OCI-LY7 (cell line): Measurements from ENCODE around the gene CELF4. TPM values are rescaled to one million over a fixed set of nuclear protein-coding genes. Genes with fewer than 3 reads are reported as not detected.

Experiments used
- BruUV-seq: library from RNA; stranded (reverse); fragments of 400-500 nt; replicated peaks from 2 replicates; lab custom pipeline; 2021; lab: Mats Ljungman, UMichigan
- CTCF ChIA-PET: fragments of 300-600 bp; sonication (Branson Sonifier 250); formaldehyde crosslinking; loops from one replicate; lab custom pipeline; 2022; ENCODE audit warnings: antibody characterized with exemption; ENCODE audit not compliant: unreplicated experiment; lab: Charles Lee
- POLR2A ChIA-PET: fragments of 300-600 bp; sonication (Branson Sonifier 250); formaldehyde crosslinking; loops from one replicate; lab custom pipeline; 2022; ENCODE audit warnings: antibody characterized with exemption; lab: Charles Lee
- DNase-seq: peaks from one replicate; pipeline ENCODE4 v3.0.0-alpha.2; 2015; ENCODE audit warnings: low spot score
- H2AFZ ChIP-seq: fragments of 200-600 bp; sonication (generic), shearing (Covaris generic); 2 replicates; pipeline ENCODE4 v1.6.1; 2014; ENCODE audit warnings: mild to moderate bottlenecking, antibody characterized with exemption, low read length, moderate library complexity
- H3K27ac ChIP-seq: fragments of 200-600 bp; sonication (generic); 2 replicates; pipeline ENCODE4 v1.5.1; 2014; ENCODE audit warnings: mixed run types, low read depth, mild to moderate bottlenecking, moderate library complexity, low read length, inconsistent platforms; ENCODE audit not compliant: poor library complexity, severe bottlenecking
- H3K36me3 ChIP-seq: fragments of 200-600 bp; sonication (generic); 2 replicates; pipeline ENCODE4 v1.6.1; 2014; ENCODE audit warnings: mild to moderate bottlenecking, antibody characterized with exemption, low read length, moderate library complexity, mixed read lengths; ENCODE audit not compliant: insufficient read depth
- H3K4me1 ChIP-seq: fragments of 200-600 bp; sonication (generic); 2 replicates; pipeline ENCODE4 v1.5.1; 2014; ENCODE audit warnings: mild to moderate bottlenecking, low read length; ENCODE audit not compliant: insufficient read depth, poor library complexity, severe bottlenecking
- H3K4me2 ChIP-seq: fragments of 200-600 bp; sonication (generic); 2 replicates; pipeline ENCODE4 v1.6.1; 2014; ENCODE audit warnings: mild to moderate bottlenecking, low read length
- H3K4me3 ChIP-seq: fragments of 200-600 bp; sonication (generic); 2 replicates; pipeline ENCODE4 v1.5.1; 2014; ENCODE audit warnings: mild to moderate bottlenecking, low read depth, low read length; ENCODE audit not compliant: poor library complexity, severe bottlenecking
- H3K79me2 ChIP-seq: fragments of 200-600 bp; sonication (generic); 2 replicates; pipeline ENCODE4 v1.6.1; 2016; ENCODE audit warnings: low read depth, mild to moderate bottlenecking, low read length, moderate library complexity, mixed read lengths; ENCODE audit not compliant: insufficient read depth
- H3K9me2 ChIP-seq: fragments of 200-600 bp; sonication (generic); 2 replicates; pipeline ENCODE4 v1.6.1; 2016; ENCODE audit warnings: mild to moderate bottlenecking, low read length, mixed read lengths; ENCODE audit not compliant: insufficient read depth
- H3K9me3 ChIP-seq: fragments of 200-600 bp; sonication (generic); 2 replicates; pipeline ENCODE4 v1.6.1; 2014; ENCODE audit warnings: mild to moderate bottlenecking, mixed run types, low read length, mixed read lengths
- H4K20me1 ChIP-seq: fragments of 200-600 bp; sonication (generic); 2 replicates; pipeline ENCODE4 v1.6.1; 2014; ENCODE audit warnings: mild to moderate bottlenecking, antibody characterized with exemption, low read length, moderate library complexity, mixed read lengths; ENCODE audit not compliant: insufficient read depth
- CTCF ChIP-seq: fragments of 200-600 bp; sonication (generic); conservative IDR thresholded peaks from 2 replicates; pipeline ENCODE4 v1.5.1; 2014; ENCODE audit warnings: mild to moderate bottlenecking, antibody characterized with exemption, low read length, moderate library complexity, mixed read lengths
- EZH2phosphoT487 ChIP-seq: fragments of 200-600 bp; sonication (generic); IDR thresholded peaks from 2 replicates; pipeline ENCODE4 v1.6.1; 2018; ENCODE audit warnings: low read depth, borderline replicate concordance, mild to moderate bottlenecking, mixed run types, antibody characterized with exemption, low read length, moderate library complexity, mixed read lengths
- intact Hi-C: fragments of 100-400 bp; cut with micrococcal nuclease; formaldehyde crosslinking; loops from one replicate; pipeline ENCODE4 v1.10.0; 2022; ENCODE audit not compliant: unreplicated experiment
- total RNA-seq, 2 experiments: library from RNA; depleted of rRNA in 1 of 2; stranded (reverse); fragments of >200 nt in 1 of 2; shearing (Covaris generic) in 1 of 2; gene quantifications; 2 replicates each; pipeline ENCODE4 v1.2.3, GENCODE V29; 2014 to 2022

Gene CELF4
- total RNA-seq, 2 experiments from 2014 or later: not detected

- POLR2A ChIA-PET: no interaction called here
- Histone ChIP-seq H3K27ac (no peak overlapping the region), H3K9me3 (no peaks in the 10 kb centered on the region), H3K4me1 (no peaks in the 10 kb centered on the region), H3K4me2 (no peak overlapping the region), H3K79me2 (no peaks in the 10 kb centered on the region), H3K36me3 (no peaks in the 10 kb centered on the region), H4K20me1 (no peaks in the 10 kb centered on the region), H3K4me3 (no peak overlapping the region), H2AFZ (no peak overlapping the region), H3K9me2 (no peaks in the 10 kb centered on the region)
- TF ChIP-seq EZH2phosphoT487 (no peak), CTCF (no peak)
- DNase-seq: no peak
- intact Hi-C loops: no loop called here
- BruUV-seq: no TSS peak
- CTCF ChIA-PET: no interaction called here
Observed at GRCh38 chr18:37586656-37587225, 21.1 kb upstream of the CELF4 start.

GRCh38 chr18:37584952-37585695 lies 19.5 kb upstream of the CELF4 start:
- Histone ChIP-seq H3K79me2 (no peaks in the 10 kb centered on the region), H3K4me3 (no peak overlapping the region), H3K4me1 (no peaks in the 10 kb centered on the region), H2AFZ (no peak overlapping the region), H4K20me1 (no peaks in the 10 kb centered on the region), H3K36me3 (no peaks in the 10 kb centered on the region), H3K9me2 (no peaks in the 10 kb centered on the region), H3K27ac (no peak overlapping the region), H3K9me3 (no peaks in the 10 kb centered on the region), H3K4me2 (no peak overlapping the region)
- BruUV-seq: no TSS peak
- intact Hi-C loops: no loop called here
- CTCF ChIA-PET: no interaction called here
- POLR2A ChIA-PET: no interaction called here
- no peak for DNase-seq
- no peak for TF ChIP-seq EZH2phosphoT487
- TF ChIP-seq CTCF: no peak

- DNase-seq: no peak
- POLR2A ChIA-PET: no interaction called here
- CTCF ChIA-PET: no interaction called here
- no peak overlapping the region for H2AFZ ChIP-seq
- no peak overlapping the region for H3K27ac ChIP-seq
- no peaks in the 10 kb centered on the region for H3K36me3 ChIP-seq
- H4K20me1 ChIP-seq: no peaks in the 10 kb centered on the region
- TF ChIP-seq CTCF (no peak), EZH2phosphoT487 (no peak)
- H3K4me2 ChIP-seq: no peak overlapping the region
- no TSS peak for BruUV-seq
- H3K9me3 ChIP-seq: no peaks in the 10 kb centered on the region
- no peaks in the 10 kb centered on the region for H3K9me2 ChIP-seq
- H3K4me3 ChIP-seq: no peak overlapping the region
- H3K79me2 ChIP-seq: no peaks in the 10 kb centered on the region
- no peaks in the 10 kb centered on the region for H3K4me1 ChIP-seq
- intact Hi-C loops: no loop called here
Observed at GRCh38 chr18:37584217-37584616, 18.6 kb upstream of the CELF4 start.
